ENCODE results near the gene GPN3.
"Not testable (repeated sequence)": the region's sequence is repeated elsewhere in the genome, so short reads cannot be mapped to it uniquely, and the experiment has no call there.

Gene GPN3

GRCh38 chr12:110436231-110436630 lies 31.8 kb downstream of the GPN3 start:
- no peak for FAIRE-seq

GRCh38 chr12:110431957-110432587 lies 36.0 kb downstream of the GPN3 start:
- FAIRE-seq, result peak; percentile 39

- FAIRE-seq, result not testable (repeated sequence)
Observed at GRCh38 chr12:110429676-110430075, 38.4 kb downstream of the GPN3 start.

GRCh38 chr12:110426406-110426805 lies 41.7 kb downstream of the GPN3 start:
- FAIRE-seq, result no peak

GRCh38 chr12:110424237-110424636 lies 43.8 kb downstream of the GPN3 start:
- FAIRE-seq, result no peak

- no peak for FAIRE-seq
Observed at GRCh38 chr12:110421701-110422100, 46.4 kb downstream of the GPN3 start.

- no peak for FAIRE-seq
Observed at GRCh38 chr12:110421159-110421661, 46.8 kb downstream of the GPN3 start.

GRCh38 chr12:110420644-110421043 lies 47.4 kb downstream of the GPN3 start:
- FAIRE-seq, result not testable (repeated sequence)

- FAIRE-seq, result not testable (repeated sequence)
Observed at GRCh38 chr12:110417113-110417512, 50.9 kb downstream of the GPN3 start.

GRCh38 chr12:110410086-110410485 lies 58.0 kb downstream of the GPN3 start:
- not testable (repeated sequence) for FAIRE-seq

GRCh38 chr12:110405126-110405662 lies 62.9 kb downstream of the GPN3 start:
- FAIRE-seq, result not testable (repeated sequence)

GRCh38 chr12:110403976-110404682 lies 63.9 kb downstream of the GPN3 start:
- FAIRE-seq, result no peak

GRCh38 chr12:110403146-110403975 lies 64.7 kb downstream of the GPN3 start, which contains the start of gene ANAPC7:
Gene ANAPC7 (minus strand): TSS chr12:110403708. CDS start chr12:110403627, 81 bp downstream.
- no peak for FAIRE-seq
